Midbrain (tissue), 1 donor: ENCODE results near the gene PPP1R27.

Experiments
- DNase-seq: peaks from one replicate; lab custom pipeline; 2025; lab: John Stamatoyannopoulos, UW

PPP1R27 gene

DNA sequence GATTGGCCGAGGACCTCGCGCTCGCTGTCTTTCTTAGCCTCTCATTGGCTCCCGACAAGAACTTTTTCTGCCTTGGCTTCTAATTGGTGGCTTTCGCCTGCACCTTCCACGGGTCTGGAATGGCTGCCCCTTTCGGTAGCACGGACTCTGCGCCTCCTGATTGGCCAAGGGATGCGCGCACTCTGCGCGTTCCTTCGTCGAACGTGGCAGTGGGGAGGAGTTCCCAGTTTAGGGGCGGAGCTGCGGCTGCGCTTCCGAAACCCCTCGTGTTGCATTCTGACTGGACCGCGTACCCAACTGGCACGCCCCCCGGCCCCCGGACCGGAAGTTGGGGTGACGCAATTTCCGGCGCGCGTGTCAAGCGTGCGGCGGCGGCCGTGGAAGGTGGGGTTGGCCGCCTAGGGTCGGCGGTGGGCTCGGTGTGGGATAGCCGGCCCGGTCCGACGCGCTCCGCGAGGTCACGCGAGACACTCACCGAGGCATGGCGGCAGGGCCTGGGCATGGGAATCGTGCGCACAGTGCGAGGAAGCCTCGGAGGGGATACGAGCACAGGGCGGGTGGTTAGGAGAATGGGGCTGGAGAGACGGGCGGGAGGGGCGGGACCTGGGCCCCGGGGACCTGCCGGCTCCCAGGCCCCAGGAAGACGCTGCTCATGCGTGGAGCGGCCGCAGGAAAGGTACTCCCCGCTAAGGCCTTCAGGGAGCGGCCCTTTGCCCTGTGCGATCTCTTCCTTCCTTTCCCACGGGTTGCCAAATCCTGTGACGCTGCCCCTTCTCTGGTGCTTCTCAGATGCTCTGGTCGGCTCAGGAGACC is 26.1 kb upstream of the PPP1R27 start:
- peak; percentile 100 for DNase-seq

DNA sequence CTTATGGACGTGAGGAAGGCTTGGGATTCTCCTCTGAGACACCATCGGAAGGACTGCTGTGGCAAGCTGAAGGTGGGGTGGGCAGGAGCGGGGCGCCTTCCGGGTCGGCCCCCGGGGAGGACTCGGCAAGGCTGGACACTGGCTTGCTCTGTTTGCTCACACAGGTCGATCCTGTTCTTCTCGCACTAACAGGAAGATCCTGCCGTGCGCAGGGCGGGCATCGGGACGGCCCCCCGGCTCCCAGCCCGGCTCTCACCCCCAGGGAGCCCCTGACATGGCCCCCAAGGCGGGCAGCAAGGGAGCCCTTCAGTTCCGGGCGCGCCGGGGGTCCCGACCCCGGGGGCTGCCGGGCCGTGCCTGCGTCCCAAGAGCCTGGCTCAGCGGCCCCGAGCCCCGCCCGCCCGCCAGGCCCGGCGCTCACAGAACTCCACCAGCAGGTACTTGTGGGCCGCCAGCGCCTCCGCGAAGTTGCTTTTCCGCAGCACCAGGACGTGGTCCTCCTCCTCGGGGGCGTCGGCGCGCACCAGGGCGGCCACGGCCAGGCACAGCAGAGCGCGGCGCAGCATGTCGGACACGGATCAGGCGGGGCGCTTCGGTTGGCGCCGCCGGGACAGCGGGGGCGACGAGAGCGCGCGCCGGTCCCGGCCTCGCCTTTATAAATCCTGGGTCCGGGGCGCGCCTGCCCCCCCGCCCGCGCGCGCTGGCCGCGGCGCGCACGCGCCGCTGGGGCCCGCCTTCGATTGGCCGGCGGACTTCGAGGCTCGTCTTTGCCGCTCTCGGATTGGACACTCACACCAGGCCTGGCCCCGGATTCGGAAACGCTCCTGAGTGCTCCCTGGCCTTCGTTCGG is 25.3 kb upstream of the PPP1R27 start, which contains the start of gene P4HB:
Gene P4HB, minus strand, starts transcription at position 630 of the 850 bp plus-strand sequence. Its CDS starts 64 bp downstream, at position 566.
- no peak for DNase-seq

DNA sequence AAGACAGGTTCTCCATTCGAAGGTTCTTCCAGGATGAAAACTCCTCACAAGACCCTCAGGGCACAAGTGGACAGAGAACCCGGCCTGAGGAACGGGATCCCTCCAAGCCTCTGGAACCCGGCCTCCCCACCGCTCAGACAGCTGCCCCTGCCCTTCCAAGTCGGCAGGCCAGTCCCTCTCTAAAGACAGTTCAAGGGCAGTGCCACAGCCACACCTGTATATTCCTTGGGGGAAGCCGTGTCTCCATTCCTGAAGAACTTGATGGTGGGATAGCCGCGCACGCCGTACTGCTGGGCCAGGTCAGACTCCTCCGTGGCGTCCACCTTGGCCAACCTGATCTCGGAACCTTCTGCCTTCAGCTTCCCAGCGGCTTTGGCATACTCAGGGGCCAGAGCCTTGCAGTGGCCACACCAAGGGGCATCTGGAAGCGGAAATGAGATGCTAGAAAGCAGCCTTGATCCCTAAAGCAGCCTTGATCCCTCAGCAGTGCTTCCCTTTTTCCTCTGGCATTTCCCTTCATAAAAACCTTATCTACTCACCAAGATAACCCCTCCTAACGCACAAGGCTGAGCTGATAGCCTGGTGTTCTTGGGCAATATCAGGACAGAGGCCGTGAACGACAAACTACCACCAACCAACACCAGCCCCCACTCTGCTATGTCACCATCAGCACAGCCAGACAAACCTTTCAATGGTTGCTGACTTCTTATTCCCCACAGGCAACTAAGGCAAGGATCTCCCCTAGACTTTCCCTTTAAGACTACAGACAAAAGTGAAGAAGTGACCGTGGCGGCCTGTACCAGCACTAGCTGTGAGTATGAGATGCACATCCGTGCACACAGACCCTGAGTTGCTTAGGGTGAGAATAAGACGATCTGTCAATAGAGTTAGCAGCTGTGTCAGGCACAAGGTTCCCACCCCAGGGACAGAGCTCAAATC is 24.4 kb upstream of the PPP1R27 start:
- DNase-seq: no peak

DNA sequence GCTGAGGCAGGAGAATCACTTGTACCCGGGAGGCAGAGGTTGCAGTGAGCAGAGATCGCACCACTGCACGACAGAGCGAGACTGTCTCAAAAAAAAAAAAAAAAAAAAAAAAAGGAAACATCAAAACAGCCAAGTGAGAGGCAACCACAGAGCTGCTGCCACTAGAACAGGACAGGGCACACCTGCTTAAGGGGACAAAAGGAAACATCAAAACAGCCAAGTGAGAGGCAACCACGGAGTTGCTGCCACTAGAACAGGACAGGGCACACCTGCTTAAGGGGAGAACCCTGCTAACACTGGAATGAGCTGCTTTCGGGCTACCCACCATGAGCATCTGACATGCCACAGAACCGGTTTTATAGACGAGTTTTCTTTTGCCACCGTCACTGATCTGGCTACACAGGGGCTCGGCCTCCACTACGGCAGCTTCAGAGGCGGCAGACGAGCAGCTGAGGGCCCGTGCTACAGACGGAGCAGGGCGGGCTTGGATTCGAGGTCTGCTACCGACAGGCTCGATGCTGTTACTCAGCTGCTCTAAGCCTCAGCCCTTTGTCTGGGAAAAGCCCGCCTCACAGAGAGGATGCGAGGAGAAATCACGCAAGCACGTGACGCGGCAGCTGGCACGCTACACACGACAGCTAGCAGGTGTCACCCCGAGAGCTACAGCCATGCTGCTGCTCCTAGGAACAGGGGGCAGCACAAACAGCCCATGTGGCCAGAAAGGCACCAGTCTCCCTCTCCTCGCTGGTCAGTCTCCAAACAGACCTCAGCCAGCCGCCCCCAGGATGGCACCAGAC is 23.5 kb upstream of the PPP1R27 start:
- DNase-seq: no peak

DNA sequence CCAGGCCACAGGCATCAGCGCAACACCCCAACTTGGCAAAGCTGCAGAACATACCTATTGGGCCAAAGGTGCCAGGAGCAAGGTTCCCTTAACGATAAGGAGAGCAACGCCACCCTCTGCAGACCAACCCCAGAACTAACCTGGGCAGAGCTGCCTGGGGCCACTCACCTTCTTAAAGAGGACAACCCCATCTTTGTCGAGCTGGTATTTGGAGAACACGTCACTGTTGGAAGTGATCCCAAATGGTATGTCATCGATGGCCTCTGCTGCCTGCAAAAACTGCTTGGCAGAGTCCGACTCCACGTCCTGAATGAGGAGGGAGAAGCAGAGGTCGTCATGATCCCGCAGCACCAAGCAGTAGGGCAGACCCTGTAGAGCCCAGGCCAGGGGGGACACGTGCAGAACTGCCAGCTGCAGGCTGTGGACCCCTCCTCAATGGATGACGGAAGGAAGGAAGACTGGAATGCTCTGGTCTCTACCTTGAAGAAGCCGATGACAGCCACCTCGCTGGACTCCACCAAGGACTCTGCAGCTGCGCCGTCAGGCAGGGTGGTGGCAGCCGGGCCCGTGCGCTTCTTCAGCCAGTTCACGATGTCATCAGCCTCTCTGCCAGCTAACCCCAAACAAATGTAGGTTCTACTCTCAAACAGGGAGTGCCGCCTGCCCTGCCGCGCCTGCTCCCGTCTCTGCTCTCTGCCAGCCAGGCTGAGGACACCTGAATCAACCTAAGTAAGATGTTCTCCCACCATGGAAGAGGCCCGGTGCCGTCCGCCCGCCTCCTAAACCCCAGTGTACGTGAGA is 20.3 kb upstream of the PPP1R27 start:
- no peak for DNase-seq

DNA sequence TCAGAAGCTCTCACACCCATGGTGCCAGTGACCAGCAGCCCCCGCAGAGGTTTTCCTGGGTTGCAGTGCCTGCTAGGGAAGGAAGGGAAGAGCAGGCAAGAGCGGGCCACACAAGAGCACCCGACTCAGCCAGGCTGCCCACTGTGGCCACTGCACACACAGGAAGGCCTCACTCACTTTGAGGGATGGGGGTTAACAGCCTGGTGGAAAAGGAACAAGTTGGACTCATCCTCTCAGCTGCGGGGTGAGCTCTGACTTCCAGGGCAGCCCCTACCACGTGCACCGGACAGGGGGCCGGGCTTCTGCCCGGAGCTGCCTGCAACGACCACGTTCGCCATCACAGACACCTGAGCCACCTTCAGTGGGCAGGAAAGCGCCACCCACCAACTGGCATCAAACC is 17.4 kb upstream of the PPP1R27 start:
- no peak for DNase-seq

GRCh38 chr17:81851423-81851822 is 16.6 kb upstream of the PPP1R27 start:
- no peak for DNase-seq

DNA sequence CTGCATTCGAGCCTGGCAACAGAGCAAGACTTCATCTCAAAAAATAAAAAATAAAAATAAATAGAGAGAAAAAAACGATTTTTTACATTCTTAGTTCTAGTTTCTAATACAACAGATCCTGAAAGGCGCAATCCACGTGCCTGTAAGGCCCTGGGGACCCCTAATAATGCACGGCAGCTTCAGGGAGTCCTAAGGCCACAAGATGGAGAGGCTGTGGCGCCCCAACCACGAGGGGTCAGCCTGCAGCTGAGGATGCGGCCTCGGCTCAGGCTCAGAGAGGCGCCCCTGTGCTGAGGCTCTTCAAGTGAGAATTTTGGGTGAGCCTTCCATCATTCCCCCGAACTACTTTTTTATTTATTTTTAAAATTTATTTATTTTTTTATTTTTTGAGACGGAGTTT is 14.6 kb upstream of the PPP1R27 start:
- DNase-seq: no peak

GRCh38 chr17:81846743-81847689 is 12.2 kb upstream of the PPP1R27 start:
- DNase-seq: no peak

- DNase-seq: no peak
Measured at GRCh38 chr17:81845881-81846742, 11.3 kb upstream of the PPP1R27 start.

DNA sequence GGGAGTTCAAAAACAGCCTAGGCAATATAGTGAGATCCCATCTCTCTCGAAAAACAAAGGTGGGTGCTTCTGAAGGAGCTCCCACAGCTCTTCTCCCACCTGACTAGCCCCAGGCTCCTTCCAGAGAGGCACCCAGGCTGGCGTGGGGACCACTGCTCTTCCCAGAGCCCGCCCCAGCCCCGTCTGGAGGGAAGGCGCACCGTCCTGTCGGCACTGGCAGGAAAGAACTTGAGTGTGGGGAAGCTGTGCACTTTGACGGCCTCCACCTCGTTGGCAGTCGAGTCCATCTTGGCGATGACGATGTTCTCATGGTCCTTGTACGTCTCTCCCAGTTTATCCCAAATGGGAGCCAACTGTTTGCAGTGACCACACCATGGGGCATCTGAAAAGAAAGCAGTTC is 10.5 kb upstream of the PPP1R27 start:
- no peak for DNase-seq

DNA sequence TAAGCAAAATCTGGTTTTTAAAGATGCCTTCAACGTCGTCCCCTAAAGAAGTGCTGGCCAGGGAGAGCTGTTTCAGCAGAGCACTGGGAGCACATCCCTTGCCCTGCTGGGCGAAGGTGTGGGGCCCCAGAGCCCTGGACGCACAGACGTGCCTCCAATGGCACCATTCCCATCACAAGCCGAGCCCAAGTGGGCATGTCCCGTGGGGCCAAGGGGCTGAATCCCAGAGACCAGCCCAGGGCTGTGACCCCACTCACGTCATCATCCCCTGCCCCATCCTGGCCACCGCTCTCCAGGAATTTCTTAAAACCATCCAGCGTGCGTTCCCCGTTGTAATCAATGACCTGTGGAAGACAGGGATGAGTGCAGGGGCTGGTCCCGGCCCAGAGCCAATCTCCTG is 10.0 kb upstream of the PPP1R27 start:
- DNase-seq: no peak

GRCh38 chr17:81844327-81844851 is 9.5 kb upstream of the PPP1R27 start:
- DNase-seq: no peak

GRCh38 chr17:81843713-81844326 is 9.0 kb upstream of the PPP1R27 start:
- DNase-seq: no peak

DNA sequence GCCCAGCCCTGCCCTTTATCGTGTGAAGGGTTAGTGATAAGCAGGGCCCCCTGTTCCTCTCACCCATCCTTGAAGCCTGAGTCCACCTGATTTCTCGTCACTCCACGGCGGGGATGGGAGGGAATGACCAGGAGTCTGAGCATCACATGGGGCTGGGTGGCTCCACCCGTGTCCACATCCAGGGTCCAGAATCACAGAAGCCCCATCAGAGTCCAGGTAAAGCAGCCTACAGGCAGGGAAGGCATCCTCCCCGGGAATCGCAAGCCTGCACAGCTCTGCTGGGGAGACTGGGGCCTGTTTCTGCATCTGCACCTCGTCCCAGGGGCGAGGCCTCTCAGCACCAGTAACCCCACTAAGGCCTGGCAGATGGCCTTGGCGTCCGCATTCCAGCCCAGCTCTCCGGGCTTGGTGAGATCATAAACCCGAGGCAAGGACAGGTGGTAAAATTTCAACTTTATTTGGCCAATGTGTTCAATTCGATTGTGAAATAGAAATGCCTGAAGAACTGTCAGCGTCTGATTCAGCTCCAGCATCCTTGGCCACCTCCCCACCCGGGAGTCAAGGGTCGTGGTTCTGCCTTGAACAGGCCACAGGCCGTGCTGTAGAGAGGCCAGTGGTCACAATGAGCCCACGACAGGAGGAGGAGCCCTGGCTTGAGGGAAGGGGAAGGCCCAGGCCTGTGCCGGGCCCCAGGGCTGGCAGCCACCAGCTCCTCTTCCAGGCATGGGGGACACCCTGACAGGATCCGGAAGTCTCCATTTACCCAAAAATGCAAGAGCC is 8.1 kb upstream of the PPP1R27 start:
- no peak for DNase-seq

GRCh38 chr17:81842378-81842724 is 7.5 kb upstream of the PPP1R27 start:
- no peak for DNase-seq

GRCh38 chr17:81841866-81842265 is 7.0 kb upstream of the PPP1R27 start:
- no peak for DNase-seq
